Panc1 (cell line): Measurements from ENCODE around the gene TAP2. TPM values are rescaled to one million over a fixed set of nuclear protein-coding genes. Genes with fewer than 3 reads are reported as not detected.

ENCODE experiments used
- ATAC-seq: fragments of 200-7000 bp; cut with Tn5 transposase; 2 replicates; pipeline ENCODE4 v1.9.1; 2020; ENCODE audit warnings: mild to moderate bottlenecking, moderate library complexity
- BruUV-seq: library from RNA; stranded (reverse); fragments of 400-500 nt; replicated peaks from 2 replicates; lab custom pipeline; 2021; lab: Mats Ljungman, UMichigan
- CTCF ChIA-PET: fragments of 300-600 bp; sonication (Branson Sonifier 250); formaldehyde crosslinking; loops from one replicate; lab custom pipeline; 2022; ENCODE audit warnings: antibody characterized with exemption; lab: Charles Lee
- POLR2A ChIA-PET: fragments of 300-600 bp; sonication (Branson Sonifier 250); formaldehyde crosslinking; loops from one replicate; lab custom pipeline; 2022; ENCODE audit warnings: antibody characterized with exemption; lab: Charles Lee
- DNase-seq: peaks from one replicate; pipeline ENCODE4 v3.0.0-alpha.2; 2010; ENCODE audit warnings: low read depth, low spot score
- H3K27ac ChIP-seq: 2 replicates; pipeline ENCODE4 v1.5.1; 2011; ENCODE audit warnings: mild to moderate bottlenecking, low read length, inconsistent platforms
- H3K27me3 ChIP-seq: fragments of 200-500 bp; sonication (Bioruptor generic); 2 replicates; pipeline ENCODE4 v1.6.0; 2014; ENCODE audit warnings: low read length, inconsistent platforms; ENCODE audit not compliant: control insufficient read depth, insufficient read depth
- H3K36me3 ChIP-seq: fragments of 200-500 bp; sonication (Bioruptor generic); 2 replicates; pipeline ENCODE4 v1.5.1; 2014; ENCODE audit warnings: inconsistent platforms, mild to moderate bottlenecking, low read length, moderate library complexity; ENCODE audit not compliant: control insufficient read depth, insufficient read depth
- H3K4me1 ChIP-seq: 2 replicates; pipeline ENCODE4 v1.5.1; 2011; ENCODE audit warnings: inconsistent platforms, mild to moderate bottlenecking, low read length, moderate library complexity; ENCODE audit not compliant: control insufficient read depth, insufficient read depth
- H3K4me3 ChIP-seq, 2 experiments: 2 replicates each; pipeline ENCODE4 v1.5.1; 2011 to 2012; ENCODE audit warnings: low read depth in 2 of 2, low read length in 2 of 2, mild to moderate bottlenecking in 2 of 2, inconsistent platforms in 1 of 2, moderate library complexity in 1 of 2
- H3K9me3 ChIP-seq: fragments of 200-500 bp; sonication (Bioruptor generic); 2 replicates; pipeline ENCODE4 v1.5.1; 2014; ENCODE audit warnings: low read depth, mild to moderate bottlenecking, inconsistent platforms, low read length, moderate library complexity; ENCODE audit not compliant: control insufficient read depth, insufficient read depth
- POLR2AphosphoS5 ChIP-seq: IDR thresholded peaks from 2 replicates; pipeline ENCODE4 v1.6.1; 2012; ENCODE audit warnings: mild to moderate bottlenecking, low read depth, low read length, moderate library complexity
- SIN3A ChIP-seq: IDR thresholded peaks from 2 replicates; pipeline ENCODE4 v1.6.1; 2012; ENCODE audit warnings: low read depth, mild to moderate bottlenecking, low read length, moderate library complexity, borderline replicate concordance; ENCODE audit not compliant: insufficient read depth
- TCF7L2 ChIP-seq: IDR thresholded peaks from 2 replicates; pipeline ENCODE4 v1.6.1; 2011; ENCODE audit warnings: mild to moderate bottlenecking, low read depth, low read length, inconsistent platforms
- in situ Hi-C: cut with HindIII; loops from 2 replicates; pipeline ENCODE4 v1.10.0; 2016; ENCODE audit warnings: low sequenced_read_pairs, low pct_unique_long_range_greater_than_20kb
- intact Hi-C: fragments of 100-400 bp; cut with micrococcal nuclease; formaldehyde crosslinking; loops from one replicate; pipeline ENCODE4 v1.10.0; 2022; ENCODE audit not compliant: unreplicated experiment
- total RNA-seq: library from RNA; stranded (reverse); gene quantifications from one replicate; pipeline ENCODE4 v1.2.1, GENCODE V29; 2021; ENCODE audit not compliant: unreplicated experiment
- TF ChIP-seq, protein P1 (sequence below), 2 experiments: IDR thresholded peaks; 2 replicates each; pipeline ENCODE4 v1.6.1; 2011 to 2012; ENCODE audit warnings: low read depth in 2 of 2, control low read depth in 1 of 2, low read length in 1 of 2, mild to moderate bottlenecking in 1 of 2, moderate library complexity in 1 of 2; ENCODE audit not compliant: insufficient read depth in 1 of 2
- TF ChIP-seq, protein P2 (sequence below): fragments of 450-650 bp; IDR thresholded peaks from 2 replicates; pipeline ENCODE4 v1.5.1; 2017; ENCODE audit warnings: mild to moderate bottlenecking

The TAP2 gene
- total RNA-seq, 1 experiment from 2014 or later: 93.6 TPM

DNA sequence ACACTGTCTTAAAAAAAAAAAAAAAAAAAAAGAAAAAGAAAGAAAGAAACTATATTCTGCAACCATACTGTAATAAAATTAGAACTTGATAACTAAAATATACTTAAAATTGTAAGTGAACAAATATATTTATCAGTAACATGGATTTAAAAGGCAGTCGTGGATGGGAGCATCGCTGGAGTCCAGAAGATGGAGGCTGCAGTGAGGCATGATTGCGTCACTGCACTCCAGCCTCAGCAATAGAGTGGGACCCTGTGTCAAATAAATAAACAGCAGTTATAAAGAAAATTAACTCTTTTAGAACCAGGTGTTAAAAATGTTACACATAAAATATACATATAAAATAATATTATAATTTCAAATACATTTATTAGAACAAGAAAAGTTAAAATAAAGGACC is 24.2 kb upstream of the TAP2 start:
- no peak overlapping the region for H3K27ac ChIP-seq
- ATAC-seq (no peak), DNase-seq (no peak)
- H3K9me3 ChIP-seq: no peaks in the 10 kb centered on the region
- no TSS peak for BruUV-seq
- in situ Hi-C loops (no loop called here), intact Hi-C loops (loop anchor here (10.0 kb wide), 1 partner anchor 448 kb away; no protein-coding TSS in a partner anchor)
- peaks cover 3% of the 10 kb centered on the region; the same call in 1 of the 2 replicates for H3K36me3 ChIP-seq
- POLR2A ChIA-PET: interaction anchor here (0.6 kb wide), 1 partner anchor 71 kb away, joined by 10 read pairs; no protein-coding TSS in a partner anchor
- no peak overlapping the region for H3K4me3 ChIP-seq
- H3K4me1 ChIP-seq: peaks cover 19% of the 10 kb centered on the region
- CTCF ChIA-PET: interaction anchor here (2.0 kb wide), 1 partner anchor 24 kb away, joined by 7 read pairs; the partner anchor contains the start of gene TAP2
- TF ChIP-seq, protein P1, sequence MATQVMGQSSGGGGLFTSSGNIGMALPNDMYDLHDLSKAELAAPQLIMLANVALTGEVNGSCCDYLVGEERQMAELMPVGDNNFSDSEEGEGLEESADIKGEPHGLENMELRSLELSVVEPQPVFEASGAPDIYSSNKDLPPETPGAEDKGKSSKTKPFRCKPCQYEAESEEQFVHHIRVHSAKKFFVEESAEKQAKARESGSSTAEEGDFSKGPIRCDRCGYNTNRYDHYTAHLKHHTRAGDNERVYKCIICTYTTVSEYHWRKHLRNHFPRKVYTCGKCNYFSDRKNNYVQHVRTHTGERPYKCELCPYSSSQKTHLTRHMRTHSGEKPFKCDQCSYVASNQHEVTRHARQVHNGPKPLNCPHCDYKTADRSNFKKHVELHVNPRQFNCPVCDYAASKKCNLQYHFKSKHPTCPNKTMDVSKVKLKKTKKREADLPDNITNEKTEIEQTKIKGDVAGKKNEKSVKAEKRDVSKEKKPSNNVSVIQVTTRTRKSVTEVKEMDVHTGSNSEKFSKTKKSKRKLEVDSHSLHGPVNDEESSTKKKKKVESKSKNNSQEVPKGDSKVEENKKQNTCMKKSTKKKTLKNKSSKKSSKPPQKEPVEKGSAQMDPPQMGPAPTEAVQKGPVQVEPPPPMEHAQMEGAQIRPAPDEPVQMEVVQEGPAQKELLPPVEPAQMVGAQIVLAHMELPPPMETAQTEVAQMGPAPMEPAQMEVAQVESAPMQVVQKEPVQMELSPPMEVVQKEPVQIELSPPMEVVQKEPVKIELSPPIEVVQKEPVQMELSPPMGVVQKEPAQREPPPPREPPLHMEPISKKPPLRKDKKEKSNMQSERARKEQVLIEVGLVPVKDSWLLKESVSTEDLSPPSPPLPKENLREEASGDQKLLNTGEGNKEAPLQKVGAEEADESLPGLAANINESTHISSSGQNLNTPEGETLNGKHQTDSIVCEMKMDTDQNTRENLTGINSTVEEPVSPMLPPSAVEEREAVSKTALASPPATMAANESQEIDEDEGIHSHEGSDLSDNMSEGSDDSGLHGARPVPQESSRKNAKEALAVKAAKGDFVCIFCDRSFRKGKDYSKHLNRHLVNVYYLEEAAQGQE (IDR thresholded peaks at IDR 0.05; ENCODE audit: insufficient read depth in 1 of 2, low read depth in 2 of 2, low read length in 1 of 2): no peak
- TF ChIP-seq TCF7L2 (no peak), POLR2AphosphoS5 (no peak)
- TF ChIP-seq, protein P2, sequence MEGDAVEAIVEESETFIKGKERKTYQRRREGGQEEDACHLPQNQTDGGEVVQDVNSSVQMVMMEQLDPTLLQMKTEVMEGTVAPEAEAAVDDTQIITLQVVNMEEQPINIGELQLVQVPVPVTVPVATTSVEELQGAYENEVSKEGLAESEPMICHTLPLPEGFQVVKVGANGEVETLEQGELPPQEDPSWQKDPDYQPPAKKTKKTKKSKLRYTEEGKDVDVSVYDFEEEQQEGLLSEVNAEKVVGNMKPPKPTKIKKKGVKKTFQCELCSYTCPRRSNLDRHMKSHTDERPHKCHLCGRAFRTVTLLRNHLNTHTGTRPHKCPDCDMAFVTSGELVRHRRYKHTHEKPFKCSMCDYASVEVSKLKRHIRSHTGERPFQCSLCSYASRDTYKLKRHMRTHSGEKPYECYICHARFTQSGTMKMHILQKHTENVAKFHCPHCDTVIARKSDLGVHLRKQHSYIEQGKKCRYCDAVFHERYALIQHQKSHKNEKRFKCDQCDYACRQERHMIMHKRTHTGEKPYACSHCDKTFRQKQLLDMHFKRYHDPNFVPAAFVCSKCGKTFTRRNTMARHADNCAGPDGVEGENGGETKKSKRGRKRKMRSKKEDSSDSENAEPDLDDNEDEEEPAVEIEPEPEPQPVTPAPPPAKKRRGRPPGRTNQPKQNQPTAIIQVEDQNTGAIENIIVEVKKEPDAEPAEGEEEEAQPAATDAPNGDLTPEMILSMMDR: no peak
- no peaks in the 10 kb centered on the region for H3K27me3 ChIP-seq

DNA sequence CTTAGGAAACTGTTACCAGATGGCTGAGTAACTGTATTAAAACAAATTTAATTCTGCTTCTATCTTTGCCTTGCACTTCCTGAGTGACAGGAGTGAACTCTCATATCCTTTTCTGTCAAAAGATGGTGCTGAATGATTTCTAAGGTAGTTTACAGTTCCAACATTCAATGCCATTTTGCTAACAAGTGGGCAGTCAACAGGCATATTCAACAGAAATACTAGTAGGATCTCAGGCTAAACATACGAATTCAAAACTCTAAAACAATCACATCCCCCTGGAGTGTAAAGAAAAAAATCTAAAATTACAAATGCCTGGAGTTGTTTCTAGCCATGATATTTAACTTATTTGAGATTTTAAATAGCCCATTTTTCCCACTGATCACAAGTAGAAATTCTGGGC is 22.1 kb upstream of the TAP2 start:
- Histone ChIP-seq H3K27me3 (no peaks in the 10 kb centered on the region), H3K27ac (peak overlapping the region; percentile 59; the same call in 1 of the 2 replicates), H3K4me3 (no peak overlapping the region), H3K36me3 (peaks cover 3% of the 10 kb centered on the region; the same call in 1 of the 2 replicates), H3K9me3 (no peaks in the 10 kb centered on the region), H3K4me1 (peaks cover 16% of the 10 kb centered on the region)
- in situ Hi-C loops: no loop called here
- DNase-seq (no peak), ATAC-seq (no peak)
- ChIA-PET POLR2A (no interaction called here), CTCF (no interaction called here)
- intact Hi-C loops: loop anchor here (10.0 kb wide), 1 partner anchor 446 kb away; no protein-coding TSS in a partner anchor
- no TSS peak for BruUV-seq
- TF ChIP-seq POLR2AphosphoS5: no peak
- no peak for TF ChIP-seq TCF7L2
- TF ChIP-seq, protein P2: no peak
- TF ChIP-seq SIN3A: no peak
